ENCODE measurements around the gene KL. TPM values are rescaled to one million over a fixed set of nuclear protein-coding genes. Genes with fewer than 3 reads are reported as not detected.

The KL gene
- total RNA-seq, 1 donor from 2014 or later = not detected

DNA sequence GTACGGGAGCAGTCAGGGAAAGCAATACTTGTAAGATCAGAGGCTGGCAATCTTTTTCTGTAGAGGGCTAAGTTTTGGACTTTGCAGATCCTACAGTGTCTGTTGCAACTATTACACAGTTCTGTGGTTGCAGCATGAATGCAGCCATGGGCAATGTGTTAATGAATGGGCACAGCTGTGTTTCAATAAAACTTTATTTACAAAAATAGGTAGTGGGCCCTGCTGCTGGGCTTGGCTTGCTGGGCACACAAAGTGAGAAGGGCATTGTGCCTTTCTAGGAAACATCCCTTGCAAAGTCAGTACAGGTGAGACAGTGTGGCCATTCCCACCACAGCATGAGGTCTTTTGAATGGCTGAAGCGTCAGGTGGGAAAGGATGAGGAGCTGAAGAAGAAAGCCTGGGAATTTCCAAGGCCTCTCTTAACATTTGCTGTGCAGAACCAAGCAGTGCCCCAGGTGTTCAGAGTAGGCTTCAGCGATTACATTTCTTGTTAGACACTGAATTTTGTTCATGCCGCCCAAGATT, 9.1 kb downstream of the KL start:
- TF ChIP-seq EZH2phosphoT487 (IDR thresholded peaks at IDR 0.05) (no peak), EZH2 (IDR thresholded peaks at IDR 0.05) (no peak)
- TF ChIP-seq, protein P1, sequence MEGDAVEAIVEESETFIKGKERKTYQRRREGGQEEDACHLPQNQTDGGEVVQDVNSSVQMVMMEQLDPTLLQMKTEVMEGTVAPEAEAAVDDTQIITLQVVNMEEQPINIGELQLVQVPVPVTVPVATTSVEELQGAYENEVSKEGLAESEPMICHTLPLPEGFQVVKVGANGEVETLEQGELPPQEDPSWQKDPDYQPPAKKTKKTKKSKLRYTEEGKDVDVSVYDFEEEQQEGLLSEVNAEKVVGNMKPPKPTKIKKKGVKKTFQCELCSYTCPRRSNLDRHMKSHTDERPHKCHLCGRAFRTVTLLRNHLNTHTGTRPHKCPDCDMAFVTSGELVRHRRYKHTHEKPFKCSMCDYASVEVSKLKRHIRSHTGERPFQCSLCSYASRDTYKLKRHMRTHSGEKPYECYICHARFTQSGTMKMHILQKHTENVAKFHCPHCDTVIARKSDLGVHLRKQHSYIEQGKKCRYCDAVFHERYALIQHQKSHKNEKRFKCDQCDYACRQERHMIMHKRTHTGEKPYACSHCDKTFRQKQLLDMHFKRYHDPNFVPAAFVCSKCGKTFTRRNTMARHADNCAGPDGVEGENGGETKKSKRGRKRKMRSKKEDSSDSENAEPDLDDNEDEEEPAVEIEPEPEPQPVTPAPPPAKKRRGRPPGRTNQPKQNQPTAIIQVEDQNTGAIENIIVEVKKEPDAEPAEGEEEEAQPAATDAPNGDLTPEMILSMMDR (IDR thresholded peaks at IDR 0.05) = no peak
- Mint-ChIP-seq H3K4me3 (no peak overlapping the region), H3K36me3 (no peaks in the 10 kb centered on the region), H3K27me3 (ENCODE audit: insufficient read depth, low read depth) (peaks cover 6% of the 10 kb centered on the region), H3K27ac (no peak overlapping the region), H3K9me3 (peaks cover 2% of the 10 kb centered on the region), H3K4me1 (no peaks in the 10 kb centered on the region)
- no peaks in the 10 kb centered on the region for H3K36me3 ChIP-seq
- H3K4me2 ChIP-seq = no peak overlapping the region
- H3K27ac ChIP-seq = no peak overlapping the region
- H3K4me3 ChIP-seq = no peak overlapping the region
- no peaks in the 10 kb centered on the region for H3K9me3 ChIP-seq (ENCODE audit: low read depth)
- H4K20me1 ChIP-seq (ENCODE audit: low read depth) = no peaks in the 10 kb centered on the region
- no peak overlapping the region for H2AFZ ChIP-seq (replicated peaks)
- no peaks in the 10 kb centered on the region for H3K79me2 ChIP-seq (ENCODE audit: low read depth)
- H3K27me3 ChIP-seq = peaks cover 24% of the 10 kb centered on the region
- no peak for DNase-seq (ENCODE audit: low spot score)
- no peaks in the 10 kb centered on the region for H3F3A ChIP-seq (ENCODE audit: low read depth)
- no peaks in the 10 kb centered on the region for H3K4me1 ChIP-seq
- H3K9ac ChIP-seq = no peak overlapping the region

DNA sequence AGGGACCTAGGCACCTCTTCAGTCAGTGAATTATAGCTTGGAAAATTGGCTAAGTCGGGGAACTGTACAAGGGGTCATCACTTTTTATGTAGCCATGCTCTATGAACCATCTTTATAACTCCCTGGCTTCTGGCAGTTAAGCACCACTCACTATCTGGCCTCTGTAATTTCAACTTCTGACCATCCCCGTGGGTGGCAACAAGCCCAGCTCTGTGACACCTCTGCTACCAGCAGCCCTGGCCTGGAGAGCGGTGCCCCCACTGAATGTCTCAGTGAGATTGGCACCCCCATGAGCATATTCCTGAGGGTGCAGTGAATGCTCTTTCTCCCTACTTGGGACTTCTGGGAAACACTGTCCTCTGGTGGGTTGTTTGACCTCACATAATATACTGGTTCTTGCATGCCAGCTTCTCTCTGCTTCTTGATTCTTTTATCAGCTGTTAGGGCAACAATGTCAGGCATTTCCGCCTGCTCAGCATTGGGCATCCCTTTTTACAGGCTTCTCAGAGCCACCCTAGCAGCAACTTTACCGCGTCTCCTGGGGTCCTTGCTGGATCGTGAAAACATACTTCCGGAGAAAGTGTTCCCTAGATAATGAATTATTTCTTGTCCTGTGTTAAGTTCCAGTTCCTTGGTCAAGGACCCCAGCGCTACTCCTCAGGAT, 10.4 kb downstream of the KL start:
- H2AFZ ChIP-seq (replicated peaks) = no peak overlapping the region
- no peaks in the 10 kb centered on the region for H3K4me1 ChIP-seq
- no peaks in the 10 kb centered on the region for H3F3A ChIP-seq (ENCODE audit: low read depth)
- H3K4me2 ChIP-seq = no peak overlapping the region
- H3K9me3 ChIP-seq (ENCODE audit: low read depth) = no peaks in the 10 kb centered on the region
- no peak overlapping the region for H3K4me3 ChIP-seq
- Mint-ChIP-seq H3K4me3 (no peak overlapping the region), H3K36me3 (no peaks in the 10 kb centered on the region), H3K27ac (no peak overlapping the region), H3K27me3 (ENCODE audit: insufficient read depth, low read depth) (peaks cover 2% of the 10 kb centered on the region), H3K4me1 (no peaks in the 10 kb centered on the region), H3K9me3 (peaks cover 2% of the 10 kb centered on the region)
- H3K27me3 ChIP-seq = peaks cover 12% of the 10 kb centered on the region
- no peak overlapping the region for H3K27ac ChIP-seq
- H3K79me2 ChIP-seq (ENCODE audit: low read depth) = no peaks in the 10 kb centered on the region
- no peak for DNase-seq (ENCODE audit: low spot score)
- no peaks in the 10 kb centered on the region for H4K20me1 ChIP-seq (ENCODE audit: low read depth)
- no peak for TF ChIP-seq EZH2phosphoT487 (IDR thresholded peaks at IDR 0.05)
- TF ChIP-seq, protein P1 (IDR thresholded peaks at IDR 0.05) = no peak
- H3K36me3 ChIP-seq = no peaks in the 10 kb centered on the region
- no peak overlapping the region for H3K9ac ChIP-seq

DNA sequence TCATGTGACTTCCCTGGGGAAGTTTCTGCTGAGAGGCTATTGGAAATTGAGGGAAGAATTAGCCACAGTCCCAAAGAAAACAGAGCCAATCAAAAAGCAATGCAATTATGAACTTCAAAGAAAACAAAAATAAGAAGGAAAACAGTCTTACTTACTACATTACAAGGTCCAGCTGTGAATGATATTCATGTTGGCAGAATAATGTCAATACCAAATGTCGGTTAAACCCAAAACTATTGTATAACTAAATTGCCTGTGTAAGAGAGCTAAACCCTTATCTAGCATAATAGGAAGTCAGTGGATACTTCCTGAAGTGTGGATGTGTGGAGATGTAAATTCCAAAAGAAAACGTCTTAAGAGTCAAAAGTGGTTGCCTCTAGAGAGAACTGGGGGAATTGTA, 12.4 kb downstream of the KL start:
- Histone ChIP-seq H3K79me2 (ENCODE audit: low read depth) (no peaks in the 10 kb centered on the region), H4K20me1 (ENCODE audit: low read depth) (no peaks in the 10 kb centered on the region), H3K36me3 (no peaks in the 10 kb centered on the region), H3K4me1 (no peaks in the 10 kb centered on the region), H2AFZ (replicated peaks) (no peak overlapping the region), H3K9me3 (ENCODE audit: low read depth) (no peaks in the 10 kb centered on the region), H3F3A (ENCODE audit: low read depth) (no peaks in the 10 kb centered on the region), H3K9ac (no peak overlapping the region), H3K27ac (no peak overlapping the region), H3K27me3 (no peaks in the 10 kb centered on the region), H3K4me2 (no peak overlapping the region), H3K4me3 (no peak overlapping the region)
- Mint-ChIP-seq H3K27ac (no peak overlapping the region), H3K9me3 (peaks cover 2% of the 10 kb centered on the region), H3K36me3 (no peaks in the 10 kb centered on the region), H3K4me1 (no peaks in the 10 kb centered on the region), H3K4me3 (no peak overlapping the region), H3K27me3 (ENCODE audit: insufficient read depth, low read depth) (peaks cover 5% of the 10 kb centered on the region)
- TF ChIP-seq EZH2 (IDR thresholded peaks at IDR 0.05) (no peak), EZH2phosphoT487 (IDR thresholded peaks at IDR 0.05) (no peak)
- TF ChIP-seq, protein P1 (IDR thresholded peaks at IDR 0.05) = no peak
- no peak for DNase-seq (ENCODE audit: low spot score)
